GM13976 (cell line): ENCODE data around the gene RCC2.

Experiments
- DNase-seq: peaks from one replicate; pipeline ENCODE4 v3.0.0; 2012; ENCODE audit warnings: low spot score
- CTCF ChIP-seq: IDR thresholded peaks from 2 replicates; pipeline ENCODE4 v1.5.1; 2012; ENCODE audit warnings: borderline replicate concordance, mild to moderate bottlenecking; ENCODE audit not compliant: insufficient read depth; ENCODE audit errors: extremely low read depth, missing control alignments, control extremely low read depth
- in situ Hi-C: fragments of 300-500 bp; cut with MboI; formaldehyde crosslinking; loops from one replicate; pipeline ENCODE4 v1.12.0; 2022; ENCODE audit warnings: low sequenced_read_pairs, mixed read lengths, inconsistent platforms; ENCODE audit not compliant: unreplicated experiment

Gene RCC2

GRCh38 chr1:17372955-17373354, 66.5 kb downstream of the RCC2 start:
- no peak for DNase-seq
- TF ChIP-seq CTCF: no peak
- in situ Hi-C loops: no loop called here

- no peak for DNase-seq
- no peak for TF ChIP-seq CTCF
- in situ Hi-C loops: no loop called here
These were observed 67.6 kb downstream of the RCC2 start, which contains the start of gene PADI6 for GRCh38 chr1:17371896-17372295. Gene PADI6, plus strand, starts transcription at chr1:17372196. Its CDS starts 50 bp downstream, at chr1:17372246.

- TF ChIP-seq CTCF: no peak
- DNase-seq: no peak
- in situ Hi-C loops: no loop called here
These were observed 68.9 kb downstream of the RCC2 start for GRCh38 chr1:17370618-17371017.

- no peak for TF ChIP-seq CTCF
- in situ Hi-C loops: no loop called here
- DNase-seq: no peak
These were observed 70.0 kb downstream of the RCC2 start for GRCh38 chr1:17369466-17369865.

- no peak for TF ChIP-seq CTCF
- in situ Hi-C loops: no loop called here
- no peak for DNase-seq
These were observed 74.2 kb downstream of the RCC2 start for GRCh38 chr1:17365293-17365692.

- no peak for DNase-seq
- in situ Hi-C loops: no loop called here
- no peak for TF ChIP-seq CTCF
These were observed 75.7 kb downstream of the RCC2 start for GRCh38 chr1:17363771-17364170.

- TF ChIP-seq CTCF: no peak
- DNase-seq: no peak
- in situ Hi-C loops: no loop called here
These were observed 76.1 kb downstream of the RCC2 start for GRCh38 chr1:17363351-17363750.
